HG03060 (cell line): ENCODE results near the gene MOXD1.
"Not testable (repeated sequence)": the region's sequence is repeated elsewhere in the genome, so short reads cannot be mapped to it uniquely, and the experiment has no call there.

Source experiments
- ATAC-seq: cut with Tn5 transposase; IDR thresholded peaks from one replicate; pipeline ENCODE4 v1.9.1; 2021; ENCODE audit warnings: low read depth, moderate number of reproducible peaks; ENCODE audit not compliant: unreplicated experiment

Gene MOXD1

DNA sequence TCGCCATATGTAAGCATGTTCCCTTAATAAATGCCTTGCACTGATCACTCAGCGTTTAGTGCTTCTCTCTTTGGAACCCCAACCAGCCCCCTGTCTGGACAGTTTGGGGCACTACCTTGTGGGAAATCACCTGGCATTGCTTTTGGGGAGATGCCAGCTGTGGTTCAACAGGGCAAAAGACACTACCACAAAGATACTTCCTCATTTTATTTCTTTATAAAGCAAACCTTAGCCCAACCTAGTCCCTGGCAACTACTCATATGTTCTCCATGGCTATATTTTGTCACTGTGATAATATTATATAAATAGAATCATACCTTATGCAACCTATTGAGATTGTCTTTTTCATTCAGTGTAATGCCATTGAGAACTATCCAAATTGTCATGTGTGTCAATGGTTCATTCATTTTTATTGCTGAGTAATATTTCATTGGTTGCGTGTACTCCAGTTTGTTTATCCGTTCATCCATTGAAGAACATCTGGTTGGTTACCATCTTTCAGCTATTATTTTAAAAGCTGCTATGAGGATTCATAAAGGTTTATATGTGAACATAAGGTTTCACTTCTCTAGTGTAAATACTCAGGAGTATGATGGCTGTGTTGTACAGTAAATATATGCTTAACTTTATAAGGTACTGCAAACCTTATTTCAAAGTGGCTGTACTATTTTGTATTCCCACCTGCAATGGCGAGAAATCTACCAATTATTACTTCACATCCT lies 114.8 kb downstream of the MOXD1 start:
- ATAC-seq: peak; percentile 62

DNA sequence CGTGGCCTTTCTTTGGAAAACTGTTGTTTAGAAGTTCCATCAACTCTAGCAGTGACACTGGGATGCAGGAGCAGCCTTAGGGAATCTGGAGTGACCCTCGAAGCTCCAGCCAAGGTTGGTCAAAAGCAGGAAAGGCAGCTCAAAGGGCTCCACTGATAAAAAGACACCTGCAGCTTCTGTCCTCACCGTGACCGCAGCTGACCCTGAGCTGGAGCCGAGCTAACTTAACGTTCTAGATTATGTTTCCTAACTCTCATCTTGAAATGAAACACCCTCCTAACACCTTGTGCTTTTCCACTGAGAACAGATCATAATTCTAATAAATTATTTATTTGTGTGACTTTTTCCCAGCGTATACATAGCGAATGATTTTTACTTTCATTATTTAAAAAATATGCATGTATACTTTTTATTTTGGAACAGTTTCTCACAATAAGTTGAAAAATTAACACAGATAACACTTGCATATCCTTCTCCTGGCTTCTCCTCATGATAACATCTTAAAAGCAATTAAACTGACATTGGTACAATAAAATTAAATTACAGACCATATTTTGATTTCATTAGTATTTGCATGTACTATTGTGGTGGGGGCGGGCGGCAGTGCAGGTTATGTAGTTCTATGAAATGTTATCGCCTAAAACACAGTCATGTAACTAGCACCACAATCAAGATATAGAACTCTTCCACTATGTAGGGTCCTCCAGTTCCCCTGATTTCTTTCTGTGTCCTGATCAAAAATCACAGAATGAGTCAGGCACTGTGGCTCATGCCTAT lies 116.1 kb downstream of the MOXD1 start:
- ATAC-seq: no peak

DNA sequence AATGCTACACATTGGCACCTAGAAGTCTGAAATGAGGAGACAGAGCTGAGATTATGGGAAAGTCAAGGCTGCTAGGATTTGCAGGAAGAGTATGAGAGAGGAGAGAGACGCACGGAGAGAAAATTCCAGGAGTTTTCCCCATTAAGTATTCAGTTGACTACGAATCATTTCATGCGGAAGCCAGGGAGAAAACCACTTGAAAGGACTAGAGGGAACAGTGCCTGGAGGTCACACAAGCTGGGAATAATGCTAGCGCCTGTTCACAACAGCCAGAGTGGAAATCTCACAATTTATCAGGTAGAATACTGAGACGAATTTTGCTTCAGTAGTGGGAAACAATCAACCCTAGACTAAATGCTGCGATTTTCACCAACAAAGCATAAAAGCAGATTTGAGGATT lies 118.6 kb downstream of the MOXD1 start:
- ATAC-seq: no peak

DNA sequence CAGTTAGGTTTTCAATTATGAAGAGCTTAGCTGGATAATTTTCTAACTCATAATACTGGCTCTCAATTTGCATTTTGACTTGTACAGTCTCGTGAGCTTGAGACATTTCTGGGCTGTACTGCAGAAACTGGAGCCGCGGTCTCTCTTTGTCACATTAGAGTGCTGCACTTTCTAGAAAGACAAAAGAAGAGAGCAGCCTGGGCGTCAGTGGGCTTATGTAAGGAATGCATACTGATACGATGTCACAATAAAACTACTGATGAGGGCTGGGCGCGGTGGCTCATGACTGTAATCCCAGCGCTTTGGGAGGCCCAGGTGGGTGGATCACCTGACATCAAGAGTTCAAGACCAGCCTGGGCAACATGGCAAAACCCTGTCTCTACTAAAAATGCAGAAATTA lies 120.8 kb downstream of the MOXD1 start:
- no peak for ATAC-seq

DNA sequence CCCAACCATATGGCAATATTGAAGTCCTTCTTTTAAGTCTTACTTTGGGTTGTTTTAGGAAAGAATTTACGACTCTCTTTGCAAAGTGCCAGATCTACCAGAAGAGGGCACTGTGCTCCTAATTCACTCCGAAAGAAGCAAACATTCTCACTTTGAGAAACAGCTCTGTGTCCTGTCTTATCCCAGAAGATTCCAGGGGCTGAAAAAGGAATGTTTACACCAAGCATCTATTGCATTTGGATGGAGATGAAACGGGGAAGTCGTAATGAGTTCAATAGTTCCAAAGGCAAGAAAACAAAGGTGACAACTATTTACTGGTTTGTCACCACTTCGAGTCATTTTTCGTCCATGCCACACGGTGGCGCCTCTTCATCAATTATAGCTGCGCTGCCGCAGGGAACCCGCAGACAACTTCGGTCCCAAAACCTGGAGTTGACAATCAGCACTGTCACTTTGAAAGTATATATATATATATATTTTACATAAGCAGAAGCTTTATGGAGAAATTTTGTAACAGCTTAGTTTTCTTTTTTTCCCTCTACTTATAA lies 121.6 kb downstream of the MOXD1 start:
- ATAC-seq: no peak

DNA sequence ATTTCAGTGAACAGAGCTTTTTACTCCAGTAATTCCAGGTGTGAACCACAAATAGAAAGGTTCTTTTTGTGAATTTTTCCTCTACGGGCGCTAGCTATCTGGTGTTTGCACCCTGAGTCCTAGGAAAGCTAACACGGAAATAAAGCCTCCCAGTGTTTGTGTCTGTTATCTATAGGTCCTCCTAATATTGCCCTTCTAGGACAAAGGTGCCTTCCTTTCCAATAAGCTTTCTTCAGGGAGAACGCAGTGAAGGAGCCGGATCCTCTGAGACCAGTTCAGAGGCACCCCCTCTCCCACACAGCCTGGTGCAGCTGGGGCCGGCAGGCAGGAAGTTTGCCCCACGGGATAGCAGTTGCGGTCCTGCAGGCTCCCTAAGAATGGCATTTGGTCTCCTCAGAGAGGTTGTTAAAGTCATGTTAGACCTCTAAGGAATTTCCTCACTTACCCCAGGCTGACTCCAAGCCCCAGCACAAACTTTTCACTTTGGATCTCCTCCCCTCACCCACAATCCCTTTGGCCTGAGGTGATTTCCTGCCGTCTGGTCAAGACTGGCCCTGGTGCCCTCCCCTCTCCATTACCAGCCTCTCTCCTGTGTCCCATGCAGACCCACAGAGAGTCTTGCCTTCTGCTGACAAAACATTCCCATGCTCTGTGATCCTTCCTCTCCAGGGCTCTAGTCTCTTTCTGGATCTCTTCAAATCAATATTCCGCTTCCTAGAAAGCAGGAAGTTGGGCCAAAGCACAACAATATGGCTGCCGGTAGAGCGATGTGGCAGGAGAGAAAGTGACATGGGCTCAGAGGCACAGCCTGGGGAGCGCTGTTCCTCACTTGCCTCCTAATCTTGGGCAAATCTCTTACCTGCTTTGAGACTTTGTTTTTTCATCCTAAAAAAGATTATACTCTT lies 126.0 kb downstream of the MOXD1 start:
- ATAC-seq: no peak

DNA sequence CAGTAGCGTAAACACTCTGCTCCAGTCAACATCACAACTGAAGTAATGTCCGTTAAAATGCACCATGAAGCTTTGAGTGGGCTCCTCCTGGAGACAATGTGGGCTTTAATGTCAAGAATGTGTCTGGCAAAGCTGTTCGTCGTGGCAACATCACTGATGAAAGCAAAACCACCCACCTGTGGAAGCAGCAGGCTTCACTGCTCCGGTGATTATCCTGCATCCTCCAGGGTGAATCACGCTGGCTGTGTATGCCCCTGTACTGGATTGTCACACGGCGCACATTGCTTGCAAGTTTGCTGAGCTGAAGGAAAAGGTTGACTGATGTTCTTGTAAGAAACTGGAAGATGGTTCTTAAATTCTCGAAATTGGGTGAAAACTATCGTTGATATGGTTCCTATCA lies 128.5 kb downstream of the MOXD1 start:
- no peak for ATAC-seq

DNA sequence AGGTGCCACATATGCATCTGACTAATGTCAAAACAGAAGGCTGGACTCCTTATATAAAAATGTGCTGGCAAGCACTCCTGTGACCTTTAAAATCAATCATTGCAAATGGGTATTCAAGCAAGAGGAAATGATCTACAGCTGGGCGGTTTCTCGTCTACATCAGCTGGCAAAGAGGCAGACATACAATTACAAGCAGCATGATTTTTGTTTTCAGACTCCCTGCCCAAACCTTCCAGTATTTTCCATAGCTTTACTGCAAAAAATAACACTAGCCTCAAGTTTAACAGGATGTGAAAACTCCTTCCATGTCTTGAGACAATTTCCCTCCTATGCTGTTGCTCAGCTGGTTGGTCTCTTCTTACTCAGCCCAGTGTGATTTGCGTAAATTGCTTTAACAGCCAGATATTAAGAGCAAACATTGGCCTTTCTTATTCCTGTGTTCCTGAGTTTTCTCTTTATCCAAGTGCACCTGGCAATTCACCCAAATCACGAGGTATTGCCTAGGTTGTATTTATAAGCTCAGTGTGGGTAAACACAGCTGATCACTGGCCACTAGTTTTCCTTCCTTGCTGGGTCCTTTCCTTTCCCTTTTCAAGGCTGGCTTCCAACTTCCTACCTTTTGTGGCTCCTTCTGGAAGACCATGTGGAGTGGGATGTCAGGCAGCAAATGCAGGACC lies 130.4 kb downstream of the MOXD1 start:
- no peak for ATAC-seq

DNA sequence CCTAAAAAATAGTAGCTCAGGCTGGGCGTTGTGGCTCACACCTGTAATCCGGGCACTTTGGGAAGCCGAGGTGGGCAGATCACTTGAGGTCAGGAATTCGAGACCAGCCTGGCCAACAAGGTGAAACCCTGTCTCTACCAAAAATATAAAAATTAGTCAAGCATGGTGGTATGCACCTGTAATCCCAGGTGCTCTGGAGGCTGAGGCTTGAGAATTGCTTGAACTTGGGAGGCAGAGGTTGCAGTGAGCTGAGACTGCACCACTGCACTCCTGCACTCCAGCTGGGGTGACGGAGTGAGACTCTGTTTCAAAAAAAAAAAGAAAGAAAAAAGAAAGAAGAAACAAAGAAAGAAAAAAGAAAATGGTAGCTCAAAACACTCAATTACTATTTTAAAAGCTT lies 132.6 kb downstream of the MOXD1 start:
- not testable (repeated sequence) for ATAC-seq

DNA sequence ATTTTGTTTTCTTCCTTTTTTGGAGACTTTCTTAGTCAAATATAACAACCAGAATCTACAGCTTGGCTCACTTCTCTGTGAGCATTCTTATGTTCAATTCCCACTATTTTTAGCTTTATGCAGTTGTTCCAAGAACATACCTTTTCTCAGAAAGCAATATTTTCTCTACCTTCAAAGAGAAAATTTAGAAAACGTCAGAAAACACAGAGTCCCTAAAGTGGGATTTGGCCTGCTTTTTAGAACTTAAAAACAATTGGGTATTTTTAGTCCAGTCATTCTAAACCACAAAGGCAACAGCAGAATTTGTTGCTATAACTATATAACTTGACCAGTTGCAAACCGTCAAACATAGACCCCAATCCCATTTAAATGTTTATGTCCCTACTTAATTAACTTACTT lies 133.1 kb downstream of the MOXD1 start:
- no peak for ATAC-seq

DNA sequence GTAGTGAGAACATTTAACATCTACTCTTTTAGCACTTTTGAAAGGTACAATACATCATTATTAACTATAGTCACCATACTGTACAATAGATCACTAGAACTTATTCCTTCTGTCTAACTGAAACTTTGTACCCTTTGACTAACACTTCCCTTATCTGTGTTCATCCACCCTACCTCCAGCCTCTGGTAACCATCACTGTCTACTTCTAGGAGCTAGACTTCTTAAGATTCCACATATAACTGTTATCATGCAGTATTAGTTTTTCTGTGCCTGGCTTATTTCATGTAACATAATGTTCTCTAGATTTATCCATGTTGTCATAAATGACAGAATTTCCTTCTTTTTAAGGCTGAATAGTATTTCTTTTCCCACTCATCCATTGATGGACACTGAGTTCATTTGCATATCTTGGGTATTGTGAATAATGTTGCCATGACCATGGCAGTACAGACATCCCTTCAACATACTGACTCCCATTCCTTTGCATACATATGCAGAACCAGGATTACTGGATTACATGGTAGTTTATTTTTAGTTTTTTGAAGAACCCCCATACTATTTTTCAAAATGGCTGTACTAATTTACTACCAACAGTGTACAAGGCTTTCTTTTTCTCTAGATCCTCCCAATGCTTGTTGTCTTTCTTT lies 135.7 kb downstream of the MOXD1 start:
- no peak for ATAC-seq

DNA sequence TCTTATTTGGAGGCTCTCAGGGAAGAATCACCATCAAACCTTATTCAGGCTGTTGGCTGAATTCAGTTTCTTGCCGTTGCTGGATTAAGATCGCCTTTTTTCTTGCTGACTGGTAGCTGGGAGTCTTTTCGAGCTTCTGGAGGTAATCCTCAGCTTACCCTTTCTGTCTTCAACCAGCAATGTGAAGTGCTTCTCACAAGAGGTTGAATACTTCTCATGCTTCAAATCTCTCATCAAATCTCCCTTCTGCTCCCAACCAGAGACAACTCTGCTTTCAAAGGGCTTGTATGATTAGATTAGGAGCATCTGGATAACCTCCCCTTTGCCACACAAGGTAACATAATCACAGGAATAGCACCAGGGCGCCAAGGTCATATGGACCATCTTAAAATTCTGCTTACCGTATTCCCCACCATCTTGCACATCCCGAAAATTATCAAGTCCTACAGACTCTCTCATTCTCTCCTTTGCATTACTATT lies 137.2 kb downstream of the MOXD1 start:
- no peak for ATAC-seq

DNA sequence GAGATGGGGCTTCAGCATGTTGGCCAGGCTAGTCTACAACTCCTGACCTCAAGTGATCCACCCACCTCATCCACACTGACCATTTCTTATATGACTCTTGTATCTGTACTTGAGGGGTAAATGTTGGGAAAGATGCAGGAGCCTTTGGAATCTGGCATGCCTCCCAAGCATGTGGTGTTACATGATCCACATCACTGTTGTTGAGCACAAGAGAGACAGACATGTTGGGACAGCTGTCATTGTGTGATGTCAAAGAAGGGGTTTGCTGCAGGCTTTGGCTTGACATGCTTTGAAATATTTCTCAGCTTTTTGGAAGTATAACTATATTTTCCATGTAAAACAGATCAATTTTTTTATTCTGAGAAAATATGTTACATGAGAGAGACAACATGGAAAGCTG lies 139.9 kb downstream of the MOXD1 start:
- no peak for ATAC-seq

DNA sequence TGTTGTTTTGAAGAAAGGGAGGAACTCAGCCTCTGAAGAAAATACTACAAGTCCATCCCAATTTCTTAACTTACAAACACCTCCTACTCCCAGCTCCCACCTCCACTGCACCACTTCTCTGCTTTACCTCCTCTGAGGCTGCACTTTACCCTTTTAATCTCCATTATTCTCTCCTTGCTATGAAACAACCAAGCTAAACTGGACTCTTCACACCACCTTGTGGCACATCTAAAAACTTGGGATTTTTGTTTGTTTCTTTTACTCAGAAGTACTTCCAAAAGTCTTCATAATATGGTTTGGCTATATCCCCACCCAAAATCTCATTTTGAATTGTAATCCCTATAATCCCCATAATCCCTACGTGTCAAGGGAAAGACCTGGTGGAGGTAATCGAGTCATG lies 142.2 kb downstream of the MOXD1 start:
- ATAC-seq: no peak

DNA sequence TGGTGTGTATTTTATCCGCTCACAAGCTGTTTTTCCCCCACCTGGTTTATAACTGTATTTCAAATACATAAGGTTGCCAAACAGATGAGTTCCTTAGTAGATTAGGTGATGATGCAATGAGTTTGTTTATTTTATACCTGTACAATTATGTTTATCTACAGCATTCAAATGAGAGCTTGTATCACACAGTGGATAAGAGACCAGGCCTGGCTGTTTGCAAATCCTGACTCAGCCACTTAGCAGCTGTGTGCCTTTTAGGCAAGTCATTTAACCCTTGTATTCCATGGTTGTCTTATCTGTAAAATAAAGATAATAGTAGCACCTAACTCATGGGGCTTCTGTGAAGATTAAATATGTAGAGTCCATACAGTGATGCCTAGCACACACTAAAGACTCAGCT lies 143.7 kb downstream of the MOXD1 start:
- no peak for ATAC-seq

DNA sequence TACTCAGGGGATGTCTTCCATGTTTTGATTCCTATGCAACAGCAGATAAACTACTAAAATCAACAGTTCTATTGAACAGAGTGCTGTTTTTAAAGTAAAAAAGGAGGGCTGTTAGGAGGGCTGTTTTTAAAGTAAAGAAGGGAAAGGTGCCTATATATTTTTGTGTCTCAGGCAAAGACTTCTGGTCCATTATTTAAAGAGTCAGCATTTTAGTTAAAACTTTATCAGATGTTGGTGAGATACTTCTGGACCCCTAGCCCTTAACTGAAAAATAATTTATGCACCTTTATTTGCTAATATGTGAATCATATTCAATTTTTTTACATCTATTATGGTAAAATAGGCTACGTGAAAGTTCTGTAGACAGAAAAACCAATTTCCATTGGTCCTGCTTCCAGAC lies 144.8 kb downstream of the MOXD1 start:
- no peak for ATAC-seq

DNA sequence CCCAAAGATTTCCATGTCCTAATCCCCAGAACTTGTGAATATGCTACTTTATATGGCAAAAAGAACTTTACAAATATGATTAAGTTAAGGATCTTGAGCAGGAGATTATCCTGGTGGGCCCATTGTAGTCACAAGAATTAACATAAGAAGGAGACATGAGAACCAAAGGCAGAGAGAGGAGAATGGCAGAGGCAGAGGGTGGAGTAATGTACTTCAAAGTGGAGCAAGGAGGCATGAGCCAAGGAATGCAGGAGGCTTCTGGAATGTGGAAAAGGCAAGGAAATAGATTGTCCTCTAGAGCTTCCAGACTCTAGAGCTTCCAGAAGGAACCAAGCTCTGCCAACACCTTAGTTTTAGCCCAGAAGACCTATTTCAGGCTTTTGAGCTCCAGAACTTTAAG lies 147.4 kb downstream of the MOXD1 start:
- ATAC-seq: no peak

DNA sequence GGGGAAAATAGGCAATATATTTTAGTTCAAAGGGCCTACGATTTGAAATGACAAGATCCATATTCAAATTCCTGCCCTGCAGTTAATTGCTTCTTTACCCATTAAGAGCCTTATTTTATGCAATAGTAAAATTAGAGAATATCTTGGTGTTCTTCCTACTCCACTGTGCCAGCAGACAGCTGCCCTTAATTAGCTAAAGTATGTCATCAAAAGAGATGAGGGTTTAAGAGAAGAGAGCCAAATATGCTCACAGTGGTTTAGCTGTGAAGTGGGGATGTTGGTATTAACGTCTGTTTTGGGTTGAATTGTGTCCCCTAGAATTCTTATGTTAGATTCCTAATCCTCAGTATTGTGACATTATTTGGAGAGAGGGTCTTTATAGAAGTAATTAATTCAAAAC lies 148.1 kb downstream of the MOXD1 start:
- ATAC-seq: no peak

DNA sequence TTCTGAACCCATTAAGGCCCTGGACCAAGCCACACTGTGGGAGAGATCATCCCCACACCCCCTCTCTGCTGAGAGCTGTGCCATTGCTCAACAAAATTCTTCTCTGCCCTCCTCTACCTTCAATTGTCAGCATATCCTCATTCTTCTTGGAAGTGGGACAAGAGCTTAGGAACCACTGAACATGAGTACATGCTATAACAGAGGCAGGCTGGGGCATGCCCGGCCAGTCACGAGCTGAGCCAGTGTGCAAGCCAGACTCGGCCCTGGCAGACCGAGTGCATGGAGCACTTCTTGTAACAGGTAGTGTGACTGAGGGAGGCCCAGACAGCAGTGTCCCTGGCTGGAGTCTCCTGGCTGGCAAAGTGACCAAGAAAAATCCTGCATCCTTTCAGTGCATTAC lies 149.2 kb downstream of the MOXD1 start:
- no peak for ATAC-seq

DNA sequence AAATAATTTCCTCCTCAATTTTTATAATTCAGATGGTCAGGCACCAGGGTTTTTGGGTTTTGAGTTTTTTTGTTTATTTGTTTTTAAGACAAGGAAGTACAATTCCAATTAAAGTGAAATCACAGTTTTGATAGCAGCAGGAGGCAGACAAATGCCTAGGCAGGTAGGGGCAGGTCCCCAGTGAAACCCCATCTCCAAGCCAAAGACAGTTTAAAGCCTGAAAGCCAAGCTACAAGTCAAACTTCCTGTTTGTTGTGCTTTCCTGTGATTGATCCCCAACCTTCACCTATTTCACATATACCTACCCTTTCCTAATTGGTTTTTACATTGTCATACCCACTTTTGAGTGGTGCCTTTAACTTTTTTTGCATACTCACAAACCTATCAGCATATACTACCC lies 149.6 kb downstream of the MOXD1 start:
- ATAC-seq: no peak
